ENCODE measurements around the gene BTBD2. TPM values are rescaled to one million over a fixed set of nuclear protein-coding genes. Genes with fewer than 3 reads are reported as not detected.

The BTBD2 gene
- total and polyA plus RNA-seq, 2 experiments from 2014 or later = 56.4 to 76.0 TPM

- Histone ChIP-seq H4K20me1 (ENCODE audit: insufficient read depth, poor library complexity, severe bottlenecking) (no peaks in the 10 kb centered on the region), H3K79me2 (peaks cover 42% of the 10 kb centered on the region), H2AFZ (no peak overlapping the region), H3K27me3 (no peaks in the 10 kb centered on the region), H3K4me2 (peak overlapping the region; percentile 42), H3K9me2 (replicated peaks; ENCODE audit: insufficient read depth) (no peaks in the 10 kb centered on the region), H3K9me3 (ENCODE audit: low read depth) (no peaks in the 10 kb centered on the region), H3K4me3 (no peak overlapping the region), H3K4me1 (ENCODE audit: insufficient read depth) (no peaks in the 10 kb centered on the region), H3K27ac (peak overlapping the region; percentile 7), H3K36me3 (replicated peaks; ENCODE audit: insufficient read depth, low read depth) (no peaks in the 10 kb centered on the region)
- WGBS (ENCODE audit: low lambda C conversion rate, missing lambda C conversion rate) = 76% methylated on average over 20 of the region's 23 CpGs
- DNase-seq (ENCODE audit: low spot score) = peak; percentile 83
- no peak for TF ChIP-seq EZH2 (IDR thresholded peaks at IDR 0.05; ENCODE audit: borderline replicate concordance)
- TF ChIP-seq EZH2phosphoT487 (IDR thresholded peaks at IDR 0.05; ENCODE audit: low read depth, severe bottlenecking, unreplicated experiment) = no peak
- TF ChIP-seq CTCF (IDR thresholded peaks at IDR 0.05; ENCODE audit: poor library complexity) = no peak
Measured at GRCh38 chr19:2016041-2016807, 710 bp upstream of the BTBD2 start.

GRCh38 chr19:2014731-2015607 lies 545 bp downstream of the BTBD2 start:
- no peaks in the 10 kb centered on the region for H3K9me2 ChIP-seq (replicated peaks; ENCODE audit: insufficient read depth)
- H3K9me3 ChIP-seq (ENCODE audit: low read depth) = no peaks in the 10 kb centered on the region
- peaks cover 51% of the 10 kb centered on the region for H3K79me2 ChIP-seq
- H3K4me3 ChIP-seq = peak overlapping the region; percentile 58
- DNase-seq (ENCODE audit: low spot score) = peak; percentile 65
- no peaks in the 10 kb centered on the region for H4K20me1 ChIP-seq (ENCODE audit: insufficient read depth, poor library complexity, severe bottlenecking)
- H2AFZ ChIP-seq = no peak overlapping the region
- no peaks in the 10 kb centered on the region for H3K36me3 ChIP-seq (replicated peaks; ENCODE audit: insufficient read depth, low read depth)
- H3K27me3 ChIP-seq = no peaks in the 10 kb centered on the region
- no peaks in the 10 kb centered on the region for H3K4me1 ChIP-seq (ENCODE audit: insufficient read depth)
- TF ChIP-seq EZH2phosphoT487 (IDR thresholded peaks at IDR 0.05; ENCODE audit: low read depth, severe bottlenecking, unreplicated experiment) = no peak
- TF ChIP-seq CTCF (IDR thresholded peaks at IDR 0.05; ENCODE audit: poor library complexity) = no peak
- TF ChIP-seq EZH2 (IDR thresholded peaks at IDR 0.05; ENCODE audit: borderline replicate concordance) = no peak
- 37% methylated on average over 7 of the region's 74 CpGs for WGBS (ENCODE audit: low lambda C conversion rate, missing lambda C conversion rate)
- H3K4me2 ChIP-seq = peak overlapping the region; percentile 89
- H3K27ac ChIP-seq = no peak overlapping the region

- Histone ChIP-seq H3K9me3 (ENCODE audit: low read depth) (no peaks in the 10 kb centered on the region), H4K20me1 (ENCODE audit: insufficient read depth, poor library complexity, severe bottlenecking) (no peaks in the 10 kb centered on the region), H3K79me2 (peaks cover 55% of the 10 kb centered on the region), H3K36me3 (replicated peaks; ENCODE audit: insufficient read depth, low read depth) (no peaks in the 10 kb centered on the region), H2AFZ (no peak overlapping the region), H3K4me2 (peak overlapping the region; percentile 89), H3K4me1 (ENCODE audit: insufficient read depth) (no peaks in the 10 kb centered on the region), H3K27ac (no peak overlapping the region), H3K9me2 (replicated peaks; ENCODE audit: insufficient read depth) (no peaks in the 10 kb centered on the region), H3K27me3 (no peaks in the 10 kb centered on the region), H3K4me3 (no peak overlapping the region)
- DNase-seq (ENCODE audit: low spot score) = no peak
- TF ChIP-seq CTCF (IDR thresholded peaks at IDR 0.05; ENCODE audit: poor library complexity) = no peak
- no peak for TF ChIP-seq EZH2 (IDR thresholded peaks at IDR 0.05; ENCODE audit: borderline replicate concordance)
- no peak for TF ChIP-seq EZH2phosphoT487 (IDR thresholded peaks at IDR 0.05; ENCODE audit: low read depth, severe bottlenecking, unreplicated experiment)
- 90% methylated on average over 2 of the region's 5 CpGs for WGBS (ENCODE audit: low lambda C conversion rate, missing lambda C conversion rate)
Measured at GRCh38 chr19:2014131-2014571, 1.4 kb downstream of the BTBD2 start.

All from hepatocyte (in vitro differentiated cells).